Measurements from ENCODE around the gene COL15A1.
"Not testable (repeated sequence)": the region's sequence is repeated elsewhere in the genome, so short reads cannot be mapped to it uniquely, and the experiment has no call there.

Gene COL15A1

DNA sequence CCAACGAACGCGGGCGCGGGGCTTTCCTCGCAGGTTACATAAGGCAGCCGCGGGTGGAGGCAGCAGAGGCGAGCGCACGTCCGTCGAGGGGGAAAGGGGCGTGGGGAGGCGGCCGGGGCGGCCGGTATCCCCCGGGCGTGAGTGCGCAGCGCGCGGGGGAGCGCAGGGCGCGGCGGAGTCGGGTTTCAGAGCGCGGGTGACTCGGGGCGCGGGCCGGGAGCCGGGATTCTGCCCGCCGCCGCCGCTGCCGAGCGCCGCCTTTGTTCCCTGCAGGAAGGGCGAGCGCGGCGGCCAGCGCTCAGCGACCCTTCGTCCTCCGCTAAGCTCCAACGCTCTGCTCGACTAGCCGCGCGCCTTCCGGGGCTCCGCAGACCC lies at the start of gene COL15A1:
Gene COL15A1, plus strand, starts transcription at position 226 of the 375 bp plus-strand sequence. CDS start 155 bp downstream, outside the sequence.
- H3K27ac Mint-ChIP-seq, result no peak within 1 kb of the TSS
- peak within 1 kb of the TSS; percentile 56 for H3K4me3 Mint-ChIP-seq
- peaks cover 70% of the 10 kb centered on the region for H3K27me3 Mint-ChIP-seq
- intact Hi-C loops (cut with micrococcal nuclease), result no loop called here
- no peaks in the 10 kb centered on the region for H3K36me3 Mint-ChIP-seq (ENCODE audit: low read depth)
- peaks cover 16% of the 10 kb centered on the region for H3K4me1 Mint-ChIP-seq (ENCODE audit: low read depth)
- H3K9me3 Mint-ChIP-seq, result no peaks in the 10 kb centered on the region

DNA sequence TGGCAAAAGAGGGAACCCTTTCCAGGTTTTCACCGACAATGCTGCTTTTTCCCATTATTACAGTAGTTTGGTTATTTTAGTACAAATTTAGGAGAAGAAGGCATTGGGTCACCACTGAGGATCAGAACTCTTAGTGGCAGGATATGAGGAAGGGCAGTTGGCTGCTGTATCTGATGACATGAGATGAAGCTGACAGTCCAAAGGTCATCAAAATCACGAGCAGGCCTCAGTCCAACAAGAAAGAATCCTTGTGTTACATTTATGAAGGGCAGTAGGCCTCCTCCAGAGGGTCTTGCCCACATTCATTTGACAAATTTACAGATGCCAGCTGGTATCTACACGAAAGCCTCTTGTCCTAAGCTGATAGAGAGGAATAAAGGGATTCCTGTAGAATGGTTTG lies 49.5 kb upstream of the COL15A1 start:
- H3K9me3 Mint-ChIP-seq, result no peaks in the 10 kb centered on the region
- H3K27me3 Mint-ChIP-seq, result no peaks in the 10 kb centered on the region
- intact Hi-C loops (cut with micrococcal nuclease), result no loop called here
- no peak overlapping the region for H3K4me3 Mint-ChIP-seq
- H3K27ac Mint-ChIP-seq, result no peak overlapping the region
- H3K36me3 Mint-ChIP-seq (ENCODE audit: low read depth), result no peaks in the 10 kb centered on the region
- H3K4me1 Mint-ChIP-seq (ENCODE audit: low read depth), result no peaks in the 10 kb centered on the region

DNA sequence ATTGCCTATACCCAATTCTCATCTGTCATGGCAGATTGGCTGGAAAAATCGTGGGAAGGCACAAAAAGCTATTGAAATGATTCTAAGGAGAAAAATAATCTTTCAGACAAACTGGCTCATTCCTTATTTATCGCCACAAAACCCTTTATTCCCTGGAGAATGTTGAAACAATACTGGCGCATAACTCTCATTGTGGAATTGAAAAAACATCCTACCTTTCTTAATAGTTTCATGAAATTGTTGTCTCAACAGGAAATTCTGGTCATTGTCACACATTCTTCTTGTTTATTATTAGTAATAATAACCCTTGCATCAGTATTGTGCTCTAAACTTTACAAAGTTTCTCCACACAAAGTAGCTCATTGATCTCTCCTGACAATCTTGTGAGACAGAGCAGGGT lies 48.9 kb upstream of the COL15A1 start:
- H3K27ac Mint-ChIP-seq, result no peak overlapping the region

DNA sequence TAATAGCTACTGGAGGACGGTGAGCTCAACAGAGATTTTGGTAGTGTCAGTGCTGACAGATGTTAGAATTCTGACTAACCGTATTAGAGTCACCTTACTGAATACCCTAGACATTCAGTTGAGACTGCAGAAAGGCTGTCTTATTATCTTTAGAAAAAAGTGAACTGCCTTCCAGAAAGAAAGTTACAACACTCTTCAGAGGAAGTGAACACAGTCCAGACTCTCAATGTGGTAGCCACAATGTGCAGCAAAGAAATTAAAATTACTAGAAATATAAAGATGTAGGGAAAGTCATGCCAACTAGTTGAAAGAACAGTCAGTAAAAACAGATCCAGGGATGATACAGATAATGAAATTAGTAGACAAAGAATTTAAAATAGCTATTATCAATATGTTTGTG lies 47.1 kb upstream of the COL15A1 start:
- H3K4me1 Mint-ChIP-seq (ENCODE audit: low read depth), result peaks cover 6% of the 10 kb centered on the region
- H3K27me3 Mint-ChIP-seq, result no peaks in the 10 kb centered on the region
- H3K27ac Mint-ChIP-seq, result no peak overlapping the region
- H3K36me3 Mint-ChIP-seq (ENCODE audit: low read depth), result no peaks in the 10 kb centered on the region
- intact Hi-C loops (cut with micrococcal nuclease), result no loop called here
- H3K4me3 Mint-ChIP-seq, result no peak overlapping the region
- no peaks in the 10 kb centered on the region for H3K9me3 Mint-ChIP-seq

More for the DNA sequence above, 48.9 kb upstream of the COL15A1 start:
- Mint-ChIP-seq H3K9me3 (no peaks in the 10 kb centered on the region), H3K27me3 (no peaks in the 10 kb centered on the region), H3K36me3 (ENCODE audit: low read depth) (no peaks in the 10 kb centered on the region), H3K4me1 (ENCODE audit: low read depth) (peaks cover 5% of the 10 kb centered on the region), H3K4me3 (no peak overlapping the region)
- intact Hi-C loops (cut with micrococcal nuclease), result no loop called here

DNA sequence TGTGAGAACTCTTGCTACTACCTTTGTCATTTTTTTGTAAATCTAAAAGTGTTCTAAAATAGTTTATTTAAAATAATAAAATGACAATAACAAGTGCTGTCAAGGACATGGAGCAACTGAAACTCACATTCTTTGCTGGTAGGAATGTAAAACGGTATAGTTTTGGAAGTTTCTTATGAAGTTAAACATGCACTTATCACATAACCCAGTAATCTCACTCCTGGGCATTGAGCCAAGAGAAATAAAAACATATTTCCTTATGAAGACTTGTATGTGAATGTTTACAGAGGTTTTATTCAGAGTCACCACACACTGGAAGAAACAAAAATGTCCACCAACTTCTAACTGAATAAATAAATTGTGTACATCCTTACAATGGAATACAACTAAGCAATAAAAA lies 46.0 kb upstream of the COL15A1 start:
- Mint-ChIP-seq H3K4me3 (no peak overlapping the region), H3K27me3 (no peaks in the 10 kb centered on the region), H3K27ac (no peak overlapping the region), H3K9me3 (no peaks in the 10 kb centered on the region), H3K36me3 (ENCODE audit: low read depth) (no peaks in the 10 kb centered on the region), H3K4me1 (ENCODE audit: low read depth) (peaks cover 6% of the 10 kb centered on the region)
- intact Hi-C loops (cut with micrococcal nuclease), result no loop called here

DNA sequence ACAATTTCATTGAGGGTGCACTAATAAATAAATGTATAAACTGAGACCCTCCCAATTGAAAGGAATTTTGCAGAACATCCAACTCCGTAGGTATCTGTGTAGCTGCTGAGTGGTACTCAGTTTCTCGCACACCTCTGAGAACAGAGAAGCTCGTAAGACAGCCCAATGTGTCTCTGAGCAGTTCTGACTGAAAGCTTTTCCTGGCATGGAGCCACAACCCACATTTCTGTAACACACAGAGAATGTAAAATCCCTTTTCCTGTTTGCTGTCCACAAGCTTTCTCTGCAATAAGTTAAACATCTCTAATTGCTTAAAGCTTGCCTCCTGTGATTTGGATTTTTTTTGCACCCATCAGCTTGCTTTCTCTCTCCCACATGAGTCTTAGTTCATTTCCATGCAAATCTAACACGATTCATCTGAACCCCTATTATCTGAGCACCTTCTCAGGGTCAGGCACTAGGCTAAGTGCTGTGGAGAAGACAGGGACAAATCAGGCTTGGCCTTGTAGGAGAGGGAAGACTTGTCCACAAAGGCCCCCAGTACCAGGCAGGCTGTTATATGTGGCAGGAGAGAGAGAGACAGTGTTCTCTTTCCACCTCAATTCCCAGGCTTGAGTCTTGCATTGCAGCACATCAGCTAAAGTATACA lies 44.2 kb upstream of the COL15A1 start:
- Mint-ChIP-seq H3K9me3 (no peaks in the 10 kb centered on the region), H3K4me1 (ENCODE audit: low read depth) (peaks cover 6% of the 10 kb centered on the region), H3K27me3 (peaks cover 6% of the 10 kb centered on the region), H3K4me3 (no peak overlapping the region), H3K27ac (no peak overlapping the region), H3K36me3 (ENCODE audit: low read depth) (no peaks in the 10 kb centered on the region)
- intact Hi-C loops (cut with micrococcal nuclease), result no loop called here

DNA sequence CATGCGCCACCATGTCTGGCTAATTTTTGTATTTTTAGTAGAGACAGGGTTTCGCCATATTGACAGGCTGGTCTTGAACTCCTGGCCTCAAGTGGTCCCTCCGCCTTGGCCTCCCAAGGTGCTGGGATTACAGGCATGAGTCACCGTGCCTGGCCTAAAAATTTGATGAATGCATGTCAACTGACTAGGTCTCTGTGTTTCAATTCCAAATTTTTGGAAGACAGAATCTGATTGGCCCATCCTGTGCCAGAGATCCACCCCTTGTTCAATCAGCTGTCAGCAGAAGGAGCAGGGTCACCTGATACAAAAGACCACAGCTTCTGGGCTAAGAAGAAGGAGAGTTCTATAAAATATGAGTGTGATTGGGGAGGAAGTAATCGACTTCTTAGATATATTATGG lies 43.5 kb upstream of the COL15A1 start:
- no peak overlapping the region for H3K27ac Mint-ChIP-seq
- peaks cover 6% of the 10 kb centered on the region for H3K4me1 Mint-ChIP-seq (ENCODE audit: low read depth)

DNA sequence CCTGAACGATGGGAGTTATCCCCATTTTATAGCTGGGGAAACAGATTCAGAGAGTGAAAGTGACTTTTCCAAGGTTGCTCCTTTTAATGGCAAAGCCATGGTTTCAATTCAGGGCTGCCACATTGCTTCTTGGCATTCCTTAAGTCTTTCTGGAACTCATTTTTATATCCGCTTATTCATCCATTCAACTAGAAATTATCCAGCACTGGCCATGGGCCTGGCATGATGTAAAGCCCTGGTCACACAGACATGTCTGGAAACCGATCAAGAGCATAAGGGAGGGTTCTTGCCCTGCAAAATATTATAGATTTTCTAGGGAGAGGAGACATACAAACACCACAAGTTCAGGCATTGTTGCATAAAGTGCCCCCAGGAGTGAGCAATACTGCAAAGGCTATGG lies 43.0 kb upstream of the COL15A1 start:
- peaks cover 6% of the 10 kb centered on the region for H3K4me1 Mint-ChIP-seq (ENCODE audit: low read depth)
- intact Hi-C loops (cut with micrococcal nuclease), result no loop called here
- no peaks in the 10 kb centered on the region for H3K9me3 Mint-ChIP-seq
- H3K27ac Mint-ChIP-seq, result no peak overlapping the region
- H3K4me3 Mint-ChIP-seq, result no peak overlapping the region
- H3K36me3 Mint-ChIP-seq (ENCODE audit: low read depth), result no peaks in the 10 kb centered on the region
- H3K27me3 Mint-ChIP-seq, result peaks cover 6% of the 10 kb centered on the region

More for the DNA sequence above, 43.5 kb upstream of the COL15A1 start:
- no peak overlapping the region for H3K4me3 Mint-ChIP-seq
- no peaks in the 10 kb centered on the region for H3K9me3 Mint-ChIP-seq
- peaks cover 6% of the 10 kb centered on the region for H3K27me3 Mint-ChIP-seq
- intact Hi-C loops (cut with micrococcal nuclease), result no loop called here
- no peaks in the 10 kb centered on the region for H3K36me3 Mint-ChIP-seq (ENCODE audit: low read depth)

DNA sequence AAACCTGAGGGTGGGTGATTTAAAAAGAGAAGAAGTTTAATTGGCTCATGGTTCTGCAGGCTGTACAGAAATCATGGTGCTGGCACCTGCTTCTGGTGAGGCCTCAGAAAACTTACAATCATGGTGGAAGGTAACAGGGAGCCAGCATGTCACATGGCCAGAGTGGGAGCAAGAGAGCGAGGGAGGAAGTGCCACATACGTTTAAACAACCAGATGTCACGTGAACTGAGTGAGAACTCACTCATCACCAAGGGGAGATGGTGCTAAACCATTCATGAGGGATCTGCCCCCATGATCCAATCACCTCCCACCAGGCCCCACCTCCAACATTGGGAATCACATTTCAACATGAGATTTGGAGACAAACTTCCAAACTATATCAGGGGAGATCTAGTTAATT lies 41.9 kb upstream of the COL15A1 start:
- H3K9me3 Mint-ChIP-seq; H3K4me3 Mint-ChIP-seq; H3K4me1 Mint-ChIP-seq (ENCODE audit: low read depth); H3K27ac Mint-ChIP-seq; H3K36me3 Mint-ChIP-seq (ENCODE audit: low read depth); H3K27me3 Mint-ChIP-seq; intact Hi-C loops (cut with micrococcal nuclease): not testable (repeated sequence)

DNA sequence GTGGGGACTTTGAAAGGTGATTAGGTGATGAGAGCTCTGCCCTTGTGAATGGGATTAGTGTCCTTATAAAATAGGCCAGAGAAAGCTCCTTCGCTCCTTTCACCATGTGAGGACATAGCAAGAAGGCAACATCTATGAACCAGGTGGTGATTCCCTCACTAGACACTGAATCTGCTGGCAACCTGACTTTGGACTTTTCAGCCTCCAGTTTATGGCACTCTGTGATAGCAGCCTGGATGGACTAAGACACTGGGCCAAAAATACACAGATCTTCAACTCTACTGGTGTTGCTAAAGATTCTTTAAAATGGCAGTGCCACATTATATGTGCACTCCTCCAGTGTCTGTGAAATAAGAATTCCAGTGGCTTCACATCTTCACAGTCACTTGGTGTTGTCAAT lies 41.2 kb upstream of the COL15A1 start:
- intact Hi-C loops (cut with micrococcal nuclease), result no loop called here
- Mint-ChIP-seq H3K27ac (no peak overlapping the region), H3K4me3 (no peak overlapping the region), H3K27me3 (peaks cover 6% of the 10 kb centered on the region), H3K36me3 (ENCODE audit: low read depth) (no peaks in the 10 kb centered on the region), H3K9me3 (no peaks in the 10 kb centered on the region), H3K4me1 (ENCODE audit: low read depth) (peaks cover 6% of the 10 kb centered on the region)

DNA sequence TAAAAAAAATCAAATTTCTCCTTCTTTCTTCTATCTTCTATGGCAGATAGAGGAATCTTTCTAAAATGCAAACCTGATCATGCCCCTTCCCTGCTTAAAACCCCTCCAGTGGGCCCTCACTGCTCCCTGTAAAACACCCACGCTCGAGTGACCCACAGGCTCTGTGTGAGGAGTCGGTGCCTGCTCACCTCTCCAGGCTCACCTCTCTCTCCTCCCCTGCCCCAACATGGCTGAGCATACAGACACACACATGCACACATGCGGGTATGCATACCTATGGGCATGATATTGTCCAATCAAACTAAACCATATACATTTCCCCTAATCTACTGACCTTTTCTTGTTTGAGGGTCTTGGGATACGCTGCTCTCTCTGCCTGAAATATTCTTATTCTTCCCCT lies 40.8 kb upstream of the COL15A1 start:
- H3K27me3 Mint-ChIP-seq, result peaks cover 6% of the 10 kb centered on the region
- no peak overlapping the region for H3K4me3 Mint-ChIP-seq
- no peak overlapping the region for H3K27ac Mint-ChIP-seq
- no peaks in the 10 kb centered on the region for H3K9me3 Mint-ChIP-seq
- peaks cover 6% of the 10 kb centered on the region for H3K4me1 Mint-ChIP-seq (ENCODE audit: low read depth)
- intact Hi-C loops (cut with micrococcal nuclease), result no loop called here
- H3K36me3 Mint-ChIP-seq (ENCODE audit: low read depth), result no peaks in the 10 kb centered on the region

DNA sequence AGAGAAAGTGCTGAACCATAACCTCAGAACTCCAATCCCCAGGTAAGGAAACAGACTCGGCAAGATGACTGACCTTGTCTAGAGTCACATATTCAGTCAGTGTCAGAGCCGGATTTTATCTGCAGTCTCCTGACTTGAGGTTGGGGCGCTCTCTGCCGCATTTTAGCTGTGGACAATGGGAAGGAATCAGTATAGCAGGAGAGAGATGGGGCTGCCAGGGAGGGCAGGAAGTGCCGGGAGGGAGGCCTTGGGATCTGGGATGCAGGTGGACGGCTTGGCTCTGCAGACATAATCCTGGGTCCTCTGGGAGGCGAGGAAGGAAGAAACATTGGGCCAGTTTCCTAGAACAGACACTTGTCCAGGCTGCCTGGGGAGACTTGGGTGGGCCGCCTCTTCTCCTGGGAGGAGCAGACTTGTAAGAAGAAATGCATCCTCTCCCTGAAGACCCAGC lies 39.7 kb upstream of the COL15A1 start:
- intact Hi-C loops (cut with micrococcal nuclease), result no loop called here
- H3K27me3 Mint-ChIP-seq, result peaks cover 6% of the 10 kb centered on the region
- no peak overlapping the region for H3K27ac Mint-ChIP-seq
- no peak overlapping the region for H3K4me3 Mint-ChIP-seq
- H3K4me1 Mint-ChIP-seq (ENCODE audit: low read depth), result peaks cover 10% of the 10 kb centered on the region
- H3K36me3 Mint-ChIP-seq (ENCODE audit: low read depth), result no peaks in the 10 kb centered on the region
- H3K9me3 Mint-ChIP-seq, result no peaks in the 10 kb centered on the region

DNA sequence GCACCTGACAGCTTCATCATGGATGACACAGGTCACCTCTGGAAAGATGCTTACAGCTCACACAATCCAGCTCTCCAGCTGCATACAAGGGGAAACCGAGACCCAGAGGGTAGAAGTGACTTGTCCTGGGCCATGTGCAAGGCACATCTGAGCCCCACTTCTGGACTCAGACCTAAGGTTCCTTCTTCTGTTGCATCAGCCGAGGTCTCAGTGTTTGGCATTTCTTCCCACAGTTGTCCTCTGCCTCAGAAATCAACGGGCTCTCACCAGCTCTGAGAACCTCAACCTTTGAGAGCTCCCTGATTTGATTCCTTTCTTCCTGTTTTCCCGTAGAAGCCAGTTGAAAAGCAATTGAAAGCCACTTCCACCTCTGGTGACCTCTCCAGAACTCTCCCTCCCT lies 38.7 kb upstream of the COL15A1 start:
- H3K27me3 Mint-ChIP-seq, result peaks cover 6% of the 10 kb centered on the region
- H3K4me1 Mint-ChIP-seq (ENCODE audit: low read depth), result peaks cover 4% of the 10 kb centered on the region
- H3K4me3 Mint-ChIP-seq, result no peak overlapping the region
- intact Hi-C loops (cut with micrococcal nuclease), result no loop called here
- H3K9me3 Mint-ChIP-seq, result no peaks in the 10 kb centered on the region
- no peaks in the 10 kb centered on the region for H3K36me3 Mint-ChIP-seq (ENCODE audit: low read depth)
- no peak overlapping the region for H3K27ac Mint-ChIP-seq

DNA sequence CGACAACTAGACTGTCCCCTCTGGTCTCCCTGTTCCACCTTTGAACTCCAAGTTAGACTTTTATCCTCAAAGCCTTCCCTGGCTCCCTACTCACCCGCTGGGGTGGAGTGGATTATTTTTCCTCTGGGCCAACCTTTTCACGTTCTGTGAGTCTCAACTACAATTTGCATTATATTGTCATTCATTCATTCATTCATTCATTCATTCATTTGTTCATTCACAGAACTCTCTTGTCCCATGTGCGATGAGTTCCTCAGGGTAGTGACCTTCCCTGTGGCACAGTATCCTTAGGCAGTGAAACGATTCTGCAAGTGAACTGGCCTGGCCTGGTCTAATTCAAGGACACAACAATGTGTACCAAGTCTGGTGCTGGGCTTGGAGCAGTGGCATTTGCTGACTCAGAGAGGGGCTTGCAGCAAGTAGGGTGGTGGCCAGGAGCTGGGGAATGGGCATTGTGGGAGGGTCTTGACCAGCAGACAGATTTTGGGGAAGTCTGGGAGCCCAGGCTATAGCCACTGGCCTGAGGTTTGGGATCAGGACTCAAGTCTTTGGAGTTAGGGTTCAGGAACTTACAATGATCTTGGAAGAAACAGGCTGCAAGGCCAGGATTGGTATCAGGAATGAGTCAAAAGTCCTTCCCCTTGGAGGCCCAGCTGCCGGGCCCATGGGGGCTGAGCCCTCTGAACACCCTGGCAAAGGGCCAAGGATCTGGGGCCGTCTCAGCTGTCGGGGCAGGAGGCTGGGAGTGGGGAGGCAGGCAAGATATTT lies 37.2 kb upstream of the COL15A1 start:
- H3K9me3 Mint-ChIP-seq, result no peaks in the 10 kb centered on the region
- H3K27me3 Mint-ChIP-seq, result peaks cover 6% of the 10 kb centered on the region
- H3K36me3 Mint-ChIP-seq (ENCODE audit: low read depth), result no peaks in the 10 kb centered on the region
- peaks cover 4% of the 10 kb centered on the region for H3K4me1 Mint-ChIP-seq (ENCODE audit: low read depth)
- no peak overlapping the region for H3K27ac Mint-ChIP-seq
- no peak overlapping the region for H3K4me3 Mint-ChIP-seq
- intact Hi-C loops (cut with micrococcal nuclease), result no loop called here

DNA sequence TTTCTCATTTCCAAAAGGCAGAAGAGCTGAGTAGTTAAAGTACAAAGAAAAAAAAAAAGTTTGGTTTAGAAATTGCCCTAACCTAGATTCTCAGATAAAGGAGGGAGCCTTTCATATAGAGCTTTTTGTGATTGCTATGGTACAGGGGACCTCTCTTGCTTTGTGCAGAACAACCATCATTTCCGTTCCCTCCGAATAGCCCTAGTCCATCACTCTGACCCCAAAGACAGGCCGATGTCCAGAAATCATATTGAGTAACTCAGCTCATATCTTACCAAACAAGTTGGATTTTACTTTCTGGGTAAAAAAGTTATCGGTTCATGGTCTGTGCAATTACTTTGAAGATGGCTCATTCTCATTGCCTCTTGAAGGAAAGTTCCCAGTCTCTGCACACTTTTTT lies 36.7 kb upstream of the COL15A1 start:
- Mint-ChIP-seq H3K27me3 (peaks cover 6% of the 10 kb centered on the region), H3K9me3 (no peaks in the 10 kb centered on the region), H3K36me3 (ENCODE audit: low read depth) (no peaks in the 10 kb centered on the region), H3K4me3 (no peak overlapping the region), H3K27ac (no peak overlapping the region), H3K4me1 (ENCODE audit: low read depth) (peaks cover 4% of the 10 kb centered on the region)
- intact Hi-C loops (cut with micrococcal nuclease), result no loop called here

Measured in dendritic cell treated with granulocyte-macrophage colony-stimulating factor and Interleukin-4, amounts not matched to agents 40 ng/mL and 50 ng/mL, for 4 days (primary cell).